ENCODE data around the gene NETO1.

The NETO1 gene

DNA sequence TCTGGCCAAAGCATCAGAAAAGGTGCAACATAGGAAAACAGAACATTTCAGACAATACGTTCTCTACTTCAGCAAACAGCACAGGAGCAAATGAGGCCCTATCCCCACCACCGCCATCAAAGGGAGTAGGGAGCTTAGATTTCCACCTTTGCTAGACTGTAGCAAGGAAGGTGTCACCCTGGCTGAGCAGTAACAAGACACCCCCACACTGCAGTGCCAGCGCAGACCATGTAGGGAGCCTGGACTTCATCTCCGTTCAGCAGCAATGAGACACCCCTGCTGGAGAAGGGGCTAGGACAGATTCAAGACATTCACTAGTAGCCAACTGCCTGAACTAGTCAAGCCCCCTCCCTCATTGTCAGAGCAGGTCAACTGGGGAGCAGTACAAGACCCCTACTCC lies 163.6 kb downstream of the NETO1 start:
- no peak overlapping the region; the same call in 1 of the 2 replicates for H3K27ac ChIP-seq
- TF ChIP-seq ZFX (IDR thresholded peaks at IDR 0.05) (no peak), CTCF (conservative IDR thresholded peaks at IDR 0.05) (no peak)

DNA sequence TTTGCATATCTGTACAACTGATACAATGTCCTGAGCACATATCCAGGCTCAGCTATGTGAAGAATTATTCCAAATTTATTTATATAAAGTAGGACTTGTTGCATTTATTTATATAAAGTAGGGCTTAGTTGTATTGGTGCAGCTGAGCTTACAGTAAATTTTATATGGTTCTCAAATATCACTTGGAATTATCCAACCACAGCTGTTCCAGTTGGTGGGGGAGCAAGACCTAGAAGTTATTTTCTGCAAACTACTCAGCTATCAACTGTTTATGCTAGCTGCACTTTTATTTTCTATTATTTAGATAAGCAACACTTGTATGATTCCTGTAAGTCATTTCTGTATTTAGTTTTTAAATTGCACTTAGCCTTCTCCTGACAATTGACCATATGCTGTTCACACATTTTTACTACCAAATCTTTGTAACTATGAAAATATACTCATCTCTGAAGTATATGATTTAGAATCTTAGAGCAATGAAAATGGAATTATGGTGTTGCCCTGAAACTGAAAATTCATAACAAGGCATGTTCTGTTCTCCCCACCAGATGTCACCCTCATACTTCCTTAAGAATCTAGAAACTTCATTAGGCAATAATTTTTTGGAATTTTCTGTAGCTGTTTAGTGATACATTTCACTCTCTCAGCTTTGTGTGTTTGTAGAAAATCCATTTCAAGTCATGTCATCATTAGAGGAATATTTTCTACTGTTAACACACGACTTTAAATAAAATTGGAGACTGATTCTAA lies 166.7 kb downstream of the NETO1 start:
- 0 out of 2 replicates have a peak overlapping the region, but pooled peaks have one; percentile 44 for H3K27ac ChIP-seq
- TF ChIP-seq ZFX (IDR thresholded peaks at IDR 0.05) (no peak), CTCF (conservative IDR thresholded peaks at IDR 0.05) (peak; percentile 76)

- TF ChIP-seq CTCF (conservative IDR thresholded peaks at IDR 0.05) (no peak), ZFX (IDR thresholded peaks at IDR 0.05) (no peak)
- H3K27ac ChIP-seq = no peak overlapping the region
Observed at GRCh38 chr18:72697706-72698105, 170.1 kb downstream of the NETO1 start.

DNA sequence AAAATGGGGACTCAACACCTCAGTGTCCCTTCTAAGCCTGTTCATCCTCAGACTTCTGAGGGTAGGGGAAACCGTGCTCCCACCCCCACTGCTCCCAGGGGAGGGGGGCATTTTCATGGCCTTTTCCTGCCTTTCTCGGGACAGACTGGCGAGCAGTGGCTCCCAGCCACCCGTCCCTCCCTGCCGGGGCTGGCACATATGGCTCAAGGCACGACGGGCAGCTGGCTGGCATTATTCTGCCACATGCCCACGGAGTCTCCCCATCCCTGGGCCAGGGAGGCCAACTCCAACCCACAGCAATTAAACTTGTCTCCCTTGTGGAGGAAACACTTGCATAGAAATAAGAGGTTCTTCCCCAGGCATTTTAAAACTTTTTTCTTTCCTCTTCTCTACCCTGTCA lies 175.2 kb downstream of the NETO1 start:
- TF ChIP-seq ZFX (IDR thresholded peaks at IDR 0.05) (no peak), CTCF (conservative IDR thresholded peaks at IDR 0.05) (no peak)
- peak overlapping the region; percentile 23; the same call in 1 of the 2 replicates for H3K27ac ChIP-seq
